Measurements from ENCODE around the gene DGKH.

DGKH gene

DNA sequence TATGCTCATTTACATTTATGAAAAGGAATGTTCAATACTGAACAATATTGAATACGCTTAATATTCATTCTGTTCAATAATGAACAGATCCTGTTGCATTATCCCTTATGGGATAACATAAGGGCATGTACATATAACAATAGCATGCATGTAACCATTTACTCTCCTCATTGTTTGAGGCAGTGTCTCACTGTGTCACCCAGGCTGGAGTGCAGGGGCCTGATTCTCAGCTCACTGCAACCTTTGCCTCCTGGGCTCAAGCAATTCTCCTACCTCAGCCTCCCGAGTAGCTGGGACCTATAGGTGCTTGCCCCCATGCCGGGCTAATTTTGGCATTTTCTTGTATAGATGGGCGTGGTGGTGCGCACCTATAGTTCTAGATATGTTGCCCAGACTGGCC lies 4.8 kb upstream of the DGKH start:
- Histone ChIP-seq H3K4me1 (ENCODE audit: low read length) (no peaks in the 10 kb centered on the region), H3K9me3 (replicated peaks; ENCODE audit: insufficient read depth, low read length) (no peaks in the 10 kb centered on the region), H3K9ac (ENCODE audit: low read length) (no peak overlapping the region), H3F3A (ENCODE audit: insufficient read depth, low read length) (peaks cover 6% of the 10 kb centered on the region; the same call in 1 of the 2 replicates), H3K36me3 (replicated peaks; ENCODE audit: insufficient read depth, low read length) (no peaks in the 10 kb centered on the region), H3K9me2 (replicated peaks; ENCODE audit: insufficient read depth, low read length) (no peaks in the 10 kb centered on the region), H4K20me1 (ENCODE audit: insufficient read depth, low read length) (no peaks in the 10 kb centered on the region), H3K4me3 (ENCODE audit: low read length) (no peak overlapping the region), H3K27me3 (replicated peaks; ENCODE audit: insufficient read depth, low read length) (no peaks in the 10 kb centered on the region), H3K27ac (ENCODE audit: low read length) (no peak overlapping the region), H3K79me2 (ENCODE audit: low read length) (peaks cover 4% of the 10 kb centered on the region; the same call in 1 of the 2 replicates), H3K4me2 (ENCODE audit: low read depth, low read length) (no peak overlapping the region), H2AFZ (ENCODE audit: low read length) (no peak overlapping the region)
- no peak for DNase-seq
- TF ChIP-seq, protein P1, sequence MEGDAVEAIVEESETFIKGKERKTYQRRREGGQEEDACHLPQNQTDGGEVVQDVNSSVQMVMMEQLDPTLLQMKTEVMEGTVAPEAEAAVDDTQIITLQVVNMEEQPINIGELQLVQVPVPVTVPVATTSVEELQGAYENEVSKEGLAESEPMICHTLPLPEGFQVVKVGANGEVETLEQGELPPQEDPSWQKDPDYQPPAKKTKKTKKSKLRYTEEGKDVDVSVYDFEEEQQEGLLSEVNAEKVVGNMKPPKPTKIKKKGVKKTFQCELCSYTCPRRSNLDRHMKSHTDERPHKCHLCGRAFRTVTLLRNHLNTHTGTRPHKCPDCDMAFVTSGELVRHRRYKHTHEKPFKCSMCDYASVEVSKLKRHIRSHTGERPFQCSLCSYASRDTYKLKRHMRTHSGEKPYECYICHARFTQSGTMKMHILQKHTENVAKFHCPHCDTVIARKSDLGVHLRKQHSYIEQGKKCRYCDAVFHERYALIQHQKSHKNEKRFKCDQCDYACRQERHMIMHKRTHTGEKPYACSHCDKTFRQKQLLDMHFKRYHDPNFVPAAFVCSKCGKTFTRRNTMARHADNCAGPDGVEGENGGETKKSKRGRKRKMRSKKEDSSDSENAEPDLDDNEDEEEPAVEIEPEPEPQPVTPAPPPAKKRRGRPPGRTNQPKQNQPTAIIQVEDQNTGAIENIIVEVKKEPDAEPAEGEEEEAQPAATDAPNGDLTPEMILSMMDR (IDR thresholded peaks at IDR 0.05; ENCODE audit: low read length): no peak
- no peak for TF ChIP-seq EZH2 (optimal IDR thresholded peaks at IDR 0.05; ENCODE audit: low read depth, low read length)

- no peaks in the 10 kb centered on the region for H3K27me3 ChIP-seq (replicated peaks; ENCODE audit: insufficient read depth, low read length)
- no peak for DNase-seq
These were observed 2.0 kb upstream of the DGKH start for GRCh38 chr13:42046448-42046847.

GRCh38 chr13:42047561-42048341 lies 697 bp upstream of the DGKH start:
- Histone ChIP-seq H3K27ac (ENCODE audit: low read length) (no peak overlapping the region), H3K4me3 (ENCODE audit: low read length) (peak overlapping the region; percentile 66), H3K36me3 (replicated peaks; ENCODE audit: insufficient read depth, low read length) (no peaks in the 10 kb centered on the region), H3F3A (ENCODE audit: insufficient read depth, low read length) (no peaks in the 10 kb centered on the region), H3K4me1 (ENCODE audit: low read length) (no peaks in the 10 kb centered on the region), H3K9ac (ENCODE audit: low read length) (peak overlapping the region; percentile 46; the same call in 1 of the 2 replicates), H4K20me1 (ENCODE audit: insufficient read depth, low read length) (no peaks in the 10 kb centered on the region), H3K9me3 (replicated peaks; ENCODE audit: insufficient read depth, low read length) (no peaks in the 10 kb centered on the region), H3K9me2 (replicated peaks; ENCODE audit: insufficient read depth, low read length) (no peaks in the 10 kb centered on the region), H3K4me2 (ENCODE audit: low read depth, low read length) (peak overlapping the region; percentile 60), H3K79me2 (ENCODE audit: low read length) (no peaks in the 10 kb centered on the region), H3K27me3 (replicated peaks; ENCODE audit: insufficient read depth, low read length) (no peaks in the 10 kb centered on the region), H2AFZ (ENCODE audit: low read length) (peak overlapping the region; percentile 61; the same call in 1 of the 2 replicates)
- no peak for DNase-seq
- no peak for TF ChIP-seq EZH2 (optimal IDR thresholded peaks at IDR 0.05; ENCODE audit: low read depth, low read length)
- TF ChIP-seq EZH2phosphoT487 (IDR thresholded peaks at IDR 0.05; ENCODE audit: low read length): no peak
- TF ChIP-seq, protein P1 (IDR thresholded peaks at IDR 0.05; ENCODE audit: low read length): no peak

More at GRCh38 chr13:42046448-42046847, 2.0 kb upstream of the DGKH start:
- Histone ChIP-seq H3K27ac (ENCODE audit: low read length) (no peak overlapping the region), H3F3A (ENCODE audit: insufficient read depth, low read length) (no peaks in the 10 kb centered on the region), H3K79me2 (ENCODE audit: low read length) (peaks cover 4% of the 10 kb centered on the region; the same call in 1 of the 2 replicates), H4K20me1 (ENCODE audit: insufficient read depth, low read length) (no peaks in the 10 kb centered on the region), H3K9ac (ENCODE audit: low read length) (no peak overlapping the region), H3K4me2 (ENCODE audit: low read depth, low read length) (no peak overlapping the region), H3K36me3 (replicated peaks; ENCODE audit: insufficient read depth, low read length) (no peaks in the 10 kb centered on the region), H3K4me1 (ENCODE audit: low read length) (no peaks in the 10 kb centered on the region), H3K9me2 (replicated peaks; ENCODE audit: insufficient read depth, low read length) (no peaks in the 10 kb centered on the region), H3K9me3 (replicated peaks; ENCODE audit: insufficient read depth, low read length) (no peaks in the 10 kb centered on the region), H3K4me3 (ENCODE audit: low read length) (no peak overlapping the region), H2AFZ (ENCODE audit: low read length) (no peak overlapping the region)
- TF ChIP-seq, protein P1 (IDR thresholded peaks at IDR 0.05; ENCODE audit: low read length): no peak
- TF ChIP-seq EZH2phosphoT487 (IDR thresholded peaks at IDR 0.05; ENCODE audit: low read length): no peak
- no peak for TF ChIP-seq EZH2 (optimal IDR thresholded peaks at IDR 0.05; ENCODE audit: low read depth, low read length)
